Esophagus squamous epithelium (tissue), 5 donors: ENCODE measurements around the gene ATR. TPM values are rescaled to one million over a fixed set of nuclear protein-coding genes. Genes with fewer than 3 reads are reported as not detected.
"Not testable (repeated sequence)": the region's sequence is repeated elsewhere in the genome, so short reads cannot be mapped to it uniquely, and the experiment has no call there.

Source experiments
- DNase-seq: peaks from one replicate; lab custom pipeline; 2025; lab: John Stamatoyannopoulos, UW
- H3K27ac ChIP-seq, 4 donors: fragments of 200-600 bp; sonication (generic); one replicate each; pipeline ENCODE4 v1.5.1; 2016 to 2019; ENCODE audit warnings: mild to moderate bottlenecking in 1 of 4
- H3K27me3 ChIP-seq, 4 donors: fragments of 200-600 bp; sonication (generic); 1 replicate in 3 of 4; 2 replicates in 1 of 4; pipeline versions ENCODE4 v1.5.1 to v1.6.0; 2017 to 2021; ENCODE audit warnings: antibody characterized with exemption in 1 of 4
- H3K36me3 ChIP-seq, 3 donors: fragments of 200-600 bp; sonication (generic); one replicate each; pipeline ENCODE4 v1.5.1; 2016 to 2019
- H3K4me1 ChIP-seq, 3 donors: fragments of 200-600 bp; sonication (generic); one replicate each; pipeline ENCODE4 v1.5.1; 2017 to 2019
- H3K4me3 ChIP-seq, 4 donors: fragments of 200-600 bp; sonication (generic); 1 replicate in 3 of 4; 2 replicates in 1 of 4; pipeline ENCODE4 v1.5.1; 2016 to 2019; ENCODE audit warnings: mild to moderate bottlenecking in 2 of 4, moderate library complexity in 1 of 4
- H3K9me3 ChIP-seq, 3 donors: fragments of 200-600 bp; sonication (generic); one replicate each; pipeline ENCODE4 v1.5.1; 2016 to 2019
- CTCF ChIP-seq, 6 experiments: fragments of 450-650 bp in 4 of 6; fragments of 200-600 bp in 2 of 6; sonication (generic) in 2 of 6; IDR thresholded peaks; one replicate each; pipeline ENCODE4 v1.5.1; 2016 to 2019; ENCODE audit warnings: antibody characterized with exemption in 6 of 6, mild to moderate bottlenecking in 4 of 6, moderate library complexity in 4 of 6
- POLR2A ChIP-seq, 4 donors: fragments of 450-650 bp; IDR thresholded peaks; one replicate each; pipeline ENCODE4 v1.6.1; 2017; ENCODE audit warnings: antibody characterized with exemption in 4 of 4, mild to moderate bottlenecking in 4 of 4, moderate library complexity in 3 of 4
- WGBS, 2 donors: methylation state at CpG; one replicate each; pipeline ENCODE4 v1.1.5; 2018; 5-methylcytosine and 5-hydroxymethylcytosine counted together
- intact Hi-C: fragments of 100-400 bp; cut with DNase I; formaldehyde crosslinking; loops from one replicate; pipeline ENCODE4 v1.15.0; 2022
- total RNA-seq, 4 donors: library from RNA; depleted of rRNA; stranded (reverse); fragments of >200 nt; gene quantifications; one replicate each; pipeline ENCODE4 v1.1.0, GENCODE V29; 2016
- donor health status: DM: yes; HTN: yes; CAD: no.

ATR gene
- total RNA-seq, 4 donors from 2014 or later = 18.3 to 28.4 (median 19.9) TPM

DNA sequence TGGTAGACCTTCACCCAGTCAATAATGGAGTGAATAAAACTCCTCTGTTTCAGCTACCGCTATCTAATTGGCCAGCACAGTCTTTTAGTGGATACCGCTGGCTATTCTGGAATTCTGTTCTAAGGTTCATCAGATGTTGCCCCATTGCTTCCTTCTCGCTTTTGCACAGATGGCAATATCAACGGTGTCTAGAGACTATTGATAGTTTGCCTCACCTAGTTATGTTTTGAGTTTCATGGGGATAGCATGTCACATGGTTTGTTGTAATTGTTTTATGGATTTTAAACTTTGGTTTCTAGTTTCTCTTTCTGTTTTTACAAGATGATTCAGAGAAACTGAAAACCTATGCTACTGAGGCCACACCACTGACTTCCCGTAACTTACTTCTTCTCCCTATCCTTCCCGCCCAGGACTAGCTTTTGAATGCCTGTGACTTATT is 132.7 kb downstream of the ATR start:
- DNase-seq = no peak
- Histone ChIP-seq H3K27me3 (no peaks in the 10 kb centered on the region), H3K4me1 (peaks cover 8 to 65% (median 19%) of the 10 kb centered on the region in 3 donors), H3K9me3 (no peaks in the 10 kb centered on the region), H3K36me3 (peaks cover 0 to 7% (median 0%) of the 10 kb centered on the region in 3 donors), H3K27ac (peak overlapping the region in 3 of 4 donors; percentile 29 to 98 (median 98)), H3K4me3 (peak overlapping the region in 3 of 4 donors; percentile 8 to 95 (median 88))
- intact Hi-C loops = no loop called here
- 58% methylated on average over 6 of the region's 6 CpGs for WGBS, 2 donors
- no peak for TF ChIP-seq CTCF (IDR thresholded peaks at IDR 0.05)
- no peak for TF ChIP-seq POLR2A (IDR thresholded peaks at IDR 0.05)

GRCh38 chr3:142444343-142444742 is 134.2 kb downstream of the ATR start:
- Histone ChIP-seq H3K36me3 (no peaks in the 10 kb centered on the region), H3K27me3 (no peaks in the 10 kb centered on the region), H3K27ac (no peak overlapping the region), H3K4me1 (peaks cover 16 to 80% (median 25%) of the 10 kb centered on the region in 3 donors), H3K9me3 (no peaks in the 10 kb centered on the region), H3K4me3 (no peak overlapping the region)
- WGBS, 2 donors = 86 to 92% methylated on average over 11 of the region's 11 CpGs
- DNase-seq = no peak
- intact Hi-C loops = no loop called here
- TF ChIP-seq POLR2A (IDR thresholded peaks at IDR 0.05) (no peak), CTCF (IDR thresholded peaks at IDR 0.05) (no peak)

DNA sequence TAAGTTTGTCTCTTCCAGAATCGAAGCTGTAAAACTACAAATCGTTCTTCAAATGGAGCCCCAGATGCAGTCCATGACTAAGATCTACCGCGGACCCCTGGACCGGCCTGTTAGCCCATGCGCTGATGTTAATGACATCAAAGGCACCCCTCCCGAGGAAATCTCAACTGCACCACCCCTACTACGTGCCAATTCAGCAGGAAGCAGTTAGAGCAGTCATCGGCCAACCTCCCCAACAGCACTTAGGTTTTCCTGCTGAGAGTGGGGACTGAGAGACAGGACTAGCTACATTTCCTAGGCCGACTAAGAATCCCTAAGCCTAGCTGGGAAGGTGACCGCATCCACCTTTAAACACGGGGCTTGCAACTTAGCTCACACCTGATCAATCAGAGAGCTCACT is 135.5 kb downstream of the ATR start:
- H3K4me1 ChIP-seq = peaks cover 16 to 86% (median 25%) of the 10 kb centered on the region in 3 donors
- H3K27ac ChIP-seq, H3K27me3 ChIP-seq, DNase-seq, H3K9me3 ChIP-seq, H3K36me3 ChIP-seq, intact Hi-C loops, H3K4me3 ChIP-seq: not testable (repeated sequence)
- WGBS, 2 donors = 95% methylated on average over 6 of the region's 12 CpGs; no CpG with 5 or more reads in 1 of the 2 donors

- WGBS, 2 donors = 71 to 76% methylated on average over 9 to 14 of the region's 15 CpGs
- not testable (repeated sequence) for DNase-seq
- peaks cover 10 to 73% (median 11%) of the 10 kb centered on the region in 3 donors for H3K4me1 ChIP-seq
Observed at GRCh38 chr3:142439499-142440220, 138.9 kb downstream of the ATR start.

DNA sequence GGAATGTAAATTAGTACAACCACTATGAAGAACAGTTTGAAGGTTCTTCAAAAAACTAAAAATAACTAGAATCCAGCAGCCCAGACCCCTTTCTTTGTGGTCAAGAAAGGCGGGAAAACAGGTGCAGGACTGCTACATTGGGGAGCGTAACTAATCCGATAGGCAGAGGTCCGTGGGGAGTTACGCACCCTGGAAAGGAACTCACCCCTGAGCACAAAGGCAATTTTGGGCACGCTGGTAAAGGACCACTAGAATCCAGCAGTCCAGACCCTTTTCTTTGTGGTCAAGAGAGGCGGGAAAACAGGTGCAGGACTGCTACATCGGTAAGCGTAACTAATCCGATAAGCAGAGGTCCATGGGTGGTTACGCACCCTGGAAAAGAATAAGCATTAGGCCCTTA is 140.4 kb downstream of the ATR start:
- Histone ChIP-seq H3K36me3 (peaks cover 0 to 12% (median 0%) of the 10 kb centered on the region in 3 donors), H3K4me1 (peaks cover 7 to 58% (median 11%) of the 10 kb centered on the region in 3 donors)
- intact Hi-C loops, H3K4me3 ChIP-seq, H3K9me3 ChIP-seq, H3K27me3 ChIP-seq, DNase-seq, H3K27ac ChIP-seq: not testable (repeated sequence)
- 90 to 99% methylated on average over 11 of the region's 11 CpGs for WGBS, 2 donors

More at GRCh38 chr3:142439499-142440220, 138.9 kb downstream of the ATR start:
- H3K36me3 ChIP-seq = peaks cover 0 to 12% (median 0%) of the 10 kb centered on the region in 3 donors
- H3K4me3 ChIP-seq, intact Hi-C loops, H3K9me3 ChIP-seq, H3K27me3 ChIP-seq: not testable (repeated sequence)
- peak overlapping the region in 1 of 4 donors; percentile 16 for H3K27ac ChIP-seq

DNA sequence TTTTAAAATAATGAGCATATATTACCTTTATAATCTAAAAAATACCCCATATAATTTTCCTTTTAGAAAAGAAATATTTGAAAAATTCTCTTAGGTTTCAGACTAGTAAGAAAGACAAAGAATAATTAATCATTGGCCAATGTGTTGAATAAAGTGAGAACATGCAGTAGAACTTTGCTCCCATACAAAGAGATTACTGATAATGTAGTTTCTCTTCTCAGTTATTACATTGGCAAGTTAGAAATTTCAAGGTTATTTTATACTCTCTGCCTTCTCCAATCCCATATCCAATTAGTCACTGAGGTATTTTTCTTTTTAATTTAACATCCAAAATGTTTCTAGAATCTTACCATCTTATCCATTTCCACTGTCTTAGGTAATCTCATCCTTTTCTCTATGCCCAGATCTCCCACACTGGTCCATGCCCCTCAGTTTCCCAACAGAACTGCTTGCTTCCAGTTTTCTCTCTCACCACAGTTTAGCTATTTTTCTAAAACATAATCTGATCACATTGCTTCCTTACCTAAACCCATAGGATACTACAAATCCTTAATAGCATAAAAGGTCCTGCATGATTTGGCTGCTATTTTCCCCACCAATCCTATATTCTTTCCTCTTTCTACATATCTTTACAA is 141.5 kb downstream of the ATR start:
- Histone ChIP-seq H3K4me3 (no peak overlapping the region), H3K9me3 (no peaks in the 10 kb centered on the region), H3K27ac (no peak overlapping the region), H3K4me1 (peaks cover 7 to 48% (median 11%) of the 10 kb centered on the region in 3 donors), H3K27me3 (no peaks in the 10 kb centered on the region), H3K36me3 (peaks cover 0 to 20% (median 0%) of the 10 kb centered on the region in 3 donors)
- intact Hi-C loops = no loop called here
- no peak for TF ChIP-seq POLR2A (IDR thresholded peaks at IDR 0.05)
- no peak for TF ChIP-seq CTCF (IDR thresholded peaks at IDR 0.05)
- DNase-seq = no peak
